DMS 273 (cell line): Measurements from ENCODE around the gene ARHGEF12.

ENCODE experiments used
- DNase-seq: peaks from one replicate; lab custom pipeline; 2025; ENCODE audit not compliant: unreplicated experiment; lab: John Stamatoyannopoulos, UW

Gene ARHGEF12

GRCh38 chr11:120316880-120317688, 19.1 kb upstream of the ARHGEF12 start:
- peak; percentile 56 for DNase-seq

GRCh38 chr11:120317689-120318480, 18.3 kb upstream of the ARHGEF12 start:
- no peak for DNase-seq

GRCh38 chr11:120318906-120319305, 17.3 kb upstream of the ARHGEF12 start:
- DNase-seq: peak; percentile 13

- peak; percentile 85 for DNase-seq
Observed at GRCh38 chr11:120324932-120325810, 11.0 kb upstream of the ARHGEF12 start, which contains the start of gene TLCD5. Gene TLCD5 (plus strand): TSS chr11:120325299. CDS start chr11:120327442, 2,143 bp downstream.

- DNase-seq: no peak
Observed at GRCh38 chr11:120326228-120326627, 10.0 kb upstream of the ARHGEF12 start.

- DNase-seq: no peak
Observed at GRCh38 chr11:120326845-120327281, 9.3 kb upstream of the ARHGEF12 start.

GRCh38 chr11:120327311-120327710, 8.9 kb upstream of the ARHGEF12 start:
- no peak for DNase-seq

GRCh38 chr11:120329556-120329955, 6.7 kb upstream of the ARHGEF12 start:
- DNase-seq: no peak

- no peak for DNase-seq
Observed at GRCh38 chr11:120330045-120330444, 6.2 kb upstream of the ARHGEF12 start.

- peak; percentile 60 for DNase-seq
Observed at GRCh38 chr11:120331301-120331996, 4.8 kb upstream of the ARHGEF12 start.

- no peak for DNase-seq
Observed at GRCh38 chr11:120332822-120333716, 3.1 kb upstream of the ARHGEF12 start.

- no peak for DNase-seq
Observed at GRCh38 chr11:120333801-120334200, 2.4 kb upstream of the ARHGEF12 start.

GRCh38 chr11:120334332-120334731, 1.9 kb upstream of the ARHGEF12 start:
- DNase-seq: no peak

GRCh38 chr11:120334894-120335462, 1.2 kb upstream of the ARHGEF12 start:
- peak; percentile 78 for DNase-seq

- DNase-seq: no peak
Observed at GRCh38 chr11:120335556-120335907, 681 bp upstream of the ARHGEF12 start.

GRCh38 chr11:120336641-120337354, 585 bp downstream of the ARHGEF12 start:
- peak; percentile 76 for DNase-seq

GRCh38 chr11:120337355-120338106, 1.3 kb downstream of the ARHGEF12 start:
- peak; percentile 61 for DNase-seq
